Right cardiac atrium (tissue), 5 donors: ENCODE measurements around the gene RAI1. TPM values are rescaled to one million over a fixed set of nuclear protein-coding genes. Genes with fewer than 3 reads are reported as not detected.
A peak's percentile ranks its signal among the peaks of the same experiment; 100 is the strongest.

ENCODE experiments used
- ATAC-seq, 2 donors: fragments of 200-7000 bp; cut with Tn5 transposase; one replicate each; pipeline versions ENCODE4 v1.8.0 to v1.9.1; 2020; ENCODE audit warnings: moderate library complexity in 2 of 2, mild to moderate bottlenecking in 1 of 2
- DNase-seq, 3 donors: peaks; one replicate each; pipeline ENCODE4 v3.0.0-alpha.2; 2020
- H3K27ac ChIP-seq: one replicate; pipeline ENCODE4 v1.5.1; 2013; ENCODE audit warnings: mild to moderate bottlenecking, low read length, control low read depth, moderate library complexity
- H3K27me3 ChIP-seq: one replicate; pipeline ENCODE4 v1.6.1; 2013; ENCODE audit not compliant: control insufficient read depth, insufficient read depth
- H3K4me1 ChIP-seq: one replicate; pipeline ENCODE4 v1.6.1; 2013; ENCODE audit warnings: low read length; ENCODE audit not compliant: control insufficient read depth, insufficient read depth
- H3K4me3 ChIP-seq: one replicate; pipeline ENCODE4 v1.5.1; 2013; ENCODE audit warnings: low read length, control low read depth
- H3K9me3 ChIP-seq: one replicate; pipeline ENCODE4 v1.6.1; 2013; ENCODE audit warnings: low read length; ENCODE audit not compliant: control insufficient read depth
- WGBS: extraction: QIAGEN DNeasy Blood & Tissue Kit; methylation state at CpG from one replicate; pipeline ENCODE4 v1.1.7; 2013; 5-methylcytosine and 5-hydroxymethylcytosine counted together
- intact Hi-C, 4 donors: fragments of 100-400 bp; cut with DNase I; formaldehyde crosslinking; loops; one replicate each; pipeline versions ENCODE4 v1.11.0 to v1.14.0; 2022 to 2023
- polyA plus RNA-seq: library from polyadenylated mRNA; stranded (reverse); fragments of 200-250 nt; gene quantifications from one replicate; pipeline ENCODE4 v1.2.3, GENCODE V29; 2013
- total RNA-seq, 4 donors: library from RNA; stranded (reverse); fragmentation: NEBNext Ultra II Directional; extraction: Animal tissue kit (Norgen Biotek cat#: 25700); gene quantifications; one replicate each; pipeline ENCODE4 v1.2.1, GENCODE V29; 2021
- donor health status: healthy with polysubstance abuse.
- donor health status: DM: no; HTN: yes; CAD: no.
- donor health status: DM: no; HTN: no; CAD: no.
- donor health status: DM: no; HTN: yes; CAD: no; lungs with severe emphysema.
- donor health status: DM: yes; HTN: yes; CAD: no.

The RAI1 gene
- total and polyA plus RNA-seq, 5 donors, result 18.2 to 26.8 (median 23.0) TPM

DNA sequence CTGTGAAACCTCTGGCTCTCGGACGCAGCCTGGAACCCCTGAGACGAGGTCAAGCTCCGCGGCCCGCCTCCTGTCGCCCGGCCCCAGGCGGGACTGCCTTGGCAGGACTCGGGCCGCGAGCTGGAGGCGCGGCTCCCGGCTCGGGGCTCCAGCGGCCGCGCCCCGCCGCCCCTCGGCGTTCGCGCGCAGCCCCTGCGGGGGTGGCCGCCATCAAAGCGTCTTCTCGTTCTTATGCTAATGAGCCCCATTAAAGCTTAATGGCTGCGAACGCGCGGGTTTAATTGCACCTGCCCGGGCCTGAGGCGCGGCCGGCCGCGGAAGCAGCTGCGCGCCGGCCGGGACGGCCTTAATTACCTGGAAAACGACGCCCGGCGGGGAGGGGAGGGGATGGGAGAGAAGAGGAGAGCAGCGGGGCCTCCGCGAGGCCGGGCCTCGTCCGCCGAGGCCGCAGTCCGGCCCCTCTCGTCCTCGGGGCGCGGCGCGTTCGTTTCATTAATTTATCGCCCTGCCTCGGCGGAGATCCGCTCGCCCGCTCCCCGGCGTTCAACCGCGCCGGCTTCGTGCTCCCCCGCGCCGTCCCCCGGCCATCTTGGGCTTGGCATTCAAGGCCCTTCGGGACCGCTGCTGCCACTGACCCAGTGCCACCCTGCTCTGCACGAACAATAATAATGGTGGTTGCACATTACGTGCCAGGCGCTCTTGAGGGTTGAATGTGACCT is 19.2 kb downstream of the RAI1 start:
- ATAC-seq (peak in 1 of 2 donors; percentile 42), DNase-seq (peak; percentile 46 to 77 (median 74))
- H3K9me3 ChIP-seq, result no peaks in the 10 kb centered on the region
- peak overlapping the region; percentile 30 for H3K27ac ChIP-seq
- 41% methylated on average over 86 of the region's 86 CpGs for WGBS
- intact Hi-C loops, result no loop called here
- peaks cover 47% of the 10 kb centered on the region for H3K4me1 ChIP-seq
- peak overlapping the region; percentile 22 for H3K4me3 ChIP-seq
- no peaks in the 10 kb centered on the region for H3K27me3 ChIP-seq

- intact Hi-C loops, result no loop called here
- no peak overlapping the region for H3K27ac ChIP-seq
- H3K27me3 ChIP-seq, result no peaks in the 10 kb centered on the region
- no peak for DNase-seq
- H3K9me3 ChIP-seq, result no peaks in the 10 kb centered on the region
- H3K4me1 ChIP-seq, result peaks cover 44% of the 10 kb centered on the region
- ATAC-seq, result no peak
- 82% methylated on average over 2 of the region's 2 CpGs for whole genome bisulfite sequencing
- H3K4me3 ChIP-seq, result no peak overlapping the region
Measured at GRCh38 chr17:17701112-17701511, 19.9 kb downstream of the RAI1 start.

DNA sequence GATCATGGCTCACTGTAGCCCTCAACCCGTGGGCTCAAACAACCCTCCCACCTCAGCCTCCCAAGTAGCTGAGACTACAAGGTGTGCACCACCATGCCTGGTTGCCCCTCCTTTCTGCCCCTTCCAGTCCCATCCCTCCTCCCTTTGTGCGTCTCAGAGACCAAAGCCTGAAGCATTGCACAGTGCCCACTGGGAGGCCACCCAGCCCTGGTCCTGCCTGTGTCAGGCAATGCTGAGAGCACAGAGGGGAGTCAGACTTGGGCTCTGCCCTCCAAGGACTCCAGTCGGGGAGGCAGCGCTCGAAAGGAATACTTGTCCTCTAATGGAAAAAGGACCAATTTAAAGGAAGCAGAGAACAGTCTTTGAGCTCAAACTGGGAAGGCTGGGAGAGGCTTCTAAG is 20.4 kb downstream of the RAI1 start:
- no peak for ATAC-seq
- WGBS, result 90% methylated on average over 5 of the region's 5 CpGs
- H3K27ac ChIP-seq, result no peak overlapping the region

DNA sequence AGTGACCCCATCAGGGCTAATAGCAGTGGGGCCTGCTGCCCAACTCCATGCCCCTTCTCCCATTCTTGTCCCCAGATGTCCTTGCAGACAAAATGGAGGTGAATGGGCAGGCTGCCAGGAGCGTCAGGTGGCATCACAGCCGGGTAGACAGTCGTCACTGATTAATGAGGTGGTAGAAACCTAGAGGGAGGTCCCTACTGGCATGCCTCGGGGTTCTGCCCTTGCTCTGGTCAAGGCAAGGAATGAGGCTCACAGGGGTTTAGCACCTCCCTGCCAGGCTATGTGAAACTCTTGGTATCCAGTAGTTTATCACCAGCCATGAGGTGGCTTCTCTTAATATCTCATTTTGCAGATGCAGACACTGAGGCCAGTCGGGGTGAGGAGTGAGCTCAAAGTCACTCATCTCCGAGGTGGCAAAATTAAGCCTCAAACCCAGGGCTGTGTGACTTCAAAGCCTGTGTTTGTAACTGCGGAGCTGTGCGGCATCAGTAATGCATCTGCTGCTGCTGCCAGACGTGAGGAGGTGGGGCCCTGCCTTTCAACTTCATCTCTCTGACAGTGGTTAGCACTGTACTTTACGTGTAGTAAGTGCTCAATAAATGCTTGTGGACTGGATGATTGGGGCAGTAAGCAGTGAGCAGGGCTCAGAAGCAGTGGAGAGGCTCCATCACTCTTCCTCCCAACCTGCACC is 21.3 kb downstream of the RAI1 start:
- Histone ChIP-seq H3K27ac (no peak overlapping the region), H3K27me3 (no peaks in the 10 kb centered on the region), H3K9me3 (no peaks in the 10 kb centered on the region), H3K4me1 (peaks cover 34% of the 10 kb centered on the region), H3K4me3 (no peak overlapping the region)
- intact Hi-C loops, result no loop called here
- DNase-seq (no peak), ATAC-seq (no peak)
- 69% methylated on average over 10 of the region's 10 CpGs for WGBS

More for the DNA sequence above, 20.4 kb downstream of the RAI1 start:
- intact Hi-C loops, result no loop called here
- Histone ChIP-seq H3K27me3 (no peaks in the 10 kb centered on the region), H3K9me3 (no peaks in the 10 kb centered on the region), H3K4me1 (peaks cover 43% of the 10 kb centered on the region), H3K4me3 (no peak overlapping the region)
- DNase-seq, result no peak

- intact Hi-C loops, result no loop called here
- Histone ChIP-seq H3K27ac (no peak overlapping the region), H3K9me3 (no peaks in the 10 kb centered on the region), H3K27me3 (no peaks in the 10 kb centered on the region), H3K4me1 (peaks cover 32% of the 10 kb centered on the region), H3K4me3 (no peak overlapping the region)
- peak; percentile 51 to 75 (median 70) for DNase-seq
- ATAC-seq, result peak in 1 of 2 donors; percentile 65
- 57% methylated on average over 14 of the region's 14 CpGs for WGBS
Measured at GRCh38 chr17:17703140-17703919, 22.1 kb downstream of the RAI1 start.

DNA sequence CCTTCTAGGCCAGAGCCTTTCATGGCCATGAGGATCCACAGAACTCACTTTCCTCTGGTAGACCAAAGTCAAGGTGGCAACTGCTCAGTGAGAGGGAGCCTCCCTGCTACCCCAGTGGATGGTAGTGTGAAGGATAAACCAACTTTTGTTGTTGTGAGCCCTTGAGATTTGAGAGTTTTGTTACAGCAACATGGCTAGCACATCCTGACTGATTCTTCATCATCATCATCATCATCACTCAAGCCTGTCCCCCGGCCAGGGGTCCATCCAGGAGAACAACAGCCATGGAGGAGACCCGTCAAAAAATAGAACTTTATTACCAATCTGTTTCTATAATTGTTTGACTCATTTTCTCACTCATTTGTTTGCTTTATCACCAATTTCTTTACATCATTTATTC is 23.7 kb downstream of the RAI1 start:
- no peaks in the 10 kb centered on the region for H3K9me3 ChIP-seq
- no peak overlapping the region for H3K27ac ChIP-seq
- intact Hi-C loops, result no loop called here
- H3K4me3 ChIP-seq, result no peak overlapping the region
- DNase-seq (no peak), ATAC-seq (no peak)
- H3K4me1 ChIP-seq, result peaks cover 24% of the 10 kb centered on the region
- H3K27me3 ChIP-seq, result no peaks in the 10 kb centered on the region
- WGBS, result 98% methylated on average over 2 of the region's 2 CpGs

DNA sequence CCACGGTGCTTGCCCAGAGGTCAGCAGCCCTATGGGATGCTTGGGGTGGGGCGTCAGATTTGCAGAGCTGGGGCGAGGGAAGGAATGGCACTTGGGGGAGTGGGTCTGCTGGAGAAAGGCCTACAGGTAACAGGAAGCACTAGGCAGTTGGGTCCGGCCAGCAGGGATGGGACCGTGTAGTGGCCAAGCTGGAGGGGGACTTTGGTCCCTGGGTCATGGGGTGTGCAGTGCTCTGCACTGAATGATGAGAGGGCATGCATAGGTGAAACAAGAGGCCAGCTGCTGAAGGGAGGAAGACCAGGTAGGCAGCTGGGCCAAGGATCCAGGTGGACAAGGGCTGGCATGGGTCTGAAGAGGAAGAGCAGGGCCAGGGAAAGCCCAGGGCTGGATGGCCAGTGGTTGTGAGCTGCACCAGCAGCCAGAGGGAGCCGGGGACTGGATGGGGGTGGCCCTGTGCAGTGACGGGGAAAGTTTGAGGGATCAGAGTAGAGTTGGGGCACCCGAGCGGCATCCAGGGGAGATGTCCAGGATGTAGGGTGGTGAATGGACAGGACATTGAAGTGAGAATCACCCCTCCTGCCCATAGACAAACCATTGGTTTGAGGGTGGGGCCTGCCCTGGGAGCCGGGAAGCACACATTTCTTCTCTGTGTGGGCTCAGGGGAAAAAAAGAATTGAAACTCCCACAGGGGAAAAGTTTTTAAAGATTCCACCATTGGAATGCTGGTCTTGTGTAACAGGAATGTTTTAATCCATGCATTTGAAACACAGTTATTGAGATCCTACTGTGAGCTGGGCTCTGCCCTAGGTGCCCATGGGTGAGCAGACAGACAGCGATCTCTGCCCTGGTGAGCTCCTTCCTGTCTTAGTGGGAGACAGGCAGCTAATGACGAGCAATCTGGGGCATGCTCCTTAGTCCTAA is 25.1 kb downstream of the RAI1 start:
- Histone ChIP-seq H3K27ac (no peak overlapping the region), H3K27me3 (no peaks in the 10 kb centered on the region), H3K9me3 (no peaks in the 10 kb centered on the region), H3K4me3 (no peak overlapping the region), H3K4me1 (peaks cover 23% of the 10 kb centered on the region)
- ATAC-seq (no peak), DNase-seq (no peak)
- WGBS, result 87% methylated on average over 12 of the region's 12 CpGs
- intact Hi-C loops, result no loop called here

DNA sequence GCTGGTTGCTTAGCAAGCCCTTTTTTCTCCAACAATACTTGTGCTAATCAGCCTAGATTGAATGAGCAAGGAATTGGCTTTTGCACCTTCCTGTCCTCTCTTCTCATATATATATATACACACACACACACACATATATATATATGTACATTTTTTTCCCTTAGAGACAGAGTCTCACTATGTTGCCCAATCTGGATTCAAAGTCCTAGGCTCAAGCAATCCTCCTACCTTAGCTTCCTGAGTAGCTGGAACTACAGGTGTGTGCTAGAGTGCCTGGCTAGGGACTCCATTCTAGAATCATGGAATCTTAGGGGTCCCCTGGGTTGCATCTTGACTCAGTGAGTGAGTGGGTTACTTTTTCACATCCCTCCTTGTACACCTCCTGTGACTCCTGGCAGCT is 27.0 kb downstream of the RAI1 start:
- Histone ChIP-seq H3K4me3 (no peak overlapping the region), H3K9me3 (no peaks in the 10 kb centered on the region), H3K4me1 (peaks cover 16% of the 10 kb centered on the region), H3K27me3 (no peaks in the 10 kb centered on the region), H3K27ac (no peak overlapping the region)
- ATAC-seq (no peak), DNase-seq (no peak)
- intact Hi-C loops, result no loop called here

GRCh38 chr17:17708816-17709215 is 27.6 kb downstream of the RAI1 start:
- Histone ChIP-seq H3K4me1 (peaks cover 17% of the 10 kb centered on the region), H3K27me3 (no peaks in the 10 kb centered on the region), H3K4me3 (no peak overlapping the region), H3K9me3 (no peaks in the 10 kb centered on the region), H3K27ac (no peak overlapping the region)
- 84% methylated on average over 9 of the region's 9 CpGs for WGBS
- intact Hi-C loops, result no loop called here
- DNase-seq, result no peak
- no peak for ATAC-seq

DNA sequence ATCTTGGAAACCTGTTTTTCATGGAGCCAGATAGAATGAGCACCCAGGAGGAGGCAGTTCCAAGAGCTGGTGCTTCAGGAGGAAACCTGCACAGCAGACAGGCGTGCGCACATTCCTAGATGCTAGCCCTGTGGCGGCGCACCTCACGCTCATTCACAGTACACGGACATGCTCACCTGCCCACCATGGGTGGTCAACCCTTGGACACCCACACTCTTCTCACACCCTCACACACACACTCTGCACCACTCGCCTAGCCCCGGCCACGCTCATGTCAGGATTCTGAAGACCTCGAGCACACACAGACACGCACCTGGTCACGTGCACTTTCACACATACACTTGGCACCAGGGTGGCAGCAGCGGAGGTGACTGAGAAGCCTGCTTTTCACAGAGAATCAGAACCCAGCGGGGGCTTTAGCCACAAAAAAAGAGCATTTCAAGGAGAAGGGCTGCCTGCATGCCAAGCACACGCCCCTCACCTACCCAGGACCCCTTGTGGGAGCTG is 28.6 kb downstream of the RAI1 start:
- ATAC-seq, result no peak
- Histone ChIP-seq H3K27ac (no peak overlapping the region), H3K4me1 (peaks cover 14% of the 10 kb centered on the region), H3K9me3 (no peaks in the 10 kb centered on the region), H3K27me3 (no peaks in the 10 kb centered on the region), H3K4me3 (no peak overlapping the region)
- DNase-seq, result peak in 1 of 3 donors; percentile 42
- 81% methylated on average over 15 of the region's 15 CpGs for WGBS
- intact Hi-C loops, result no loop called here
